Measurements from ENCODE around the gene SKAP1. TPM values are rescaled to one million over a fixed set of nuclear protein-coding genes. Genes with fewer than 3 reads are reported as not detected.

SKAP1 gene
- total RNA-seq, 1 experiment from 2014 or later: 4.7 TPM

GRCh38 chr17:48148854-48149786, 280.9 kb downstream of the SKAP1 start:
- no peak for DNase-seq (ENCODE audit: low spot score)

- no peak for DNase-seq (ENCODE audit: low spot score)
These were observed 281.8 kb downstream of the SKAP1 start for GRCh38 chr17:48148029-48148770.

- DNase-seq (ENCODE audit: low spot score): no peak
These were observed 284.8 kb downstream of the SKAP1 start for GRCh38 chr17:48144976-48145798.

GRCh38 chr17:48144231-48144630, 285.8 kb downstream of the SKAP1 start:
- DNase-seq (ENCODE audit: low spot score): no peak

GRCh38 chr17:48143629-48144028, 286.4 kb downstream of the SKAP1 start:
- DNase-seq (ENCODE audit: low spot score): no peak

- no peak for DNase-seq (ENCODE audit: low spot score)
These were observed 290.1 kb downstream of the SKAP1 start for GRCh38 chr17:48139944-48140343.

GRCh38 chr17:48137656-48138055, 292.4 kb downstream of the SKAP1 start:
- no peak for DNase-seq (ENCODE audit: low spot score)

GRCh38 chr17:48134912-48135480, 295.0 kb downstream of the SKAP1 start:
- DNase-seq (ENCODE audit: low spot score): no peak

- no peak for DNase-seq (ENCODE audit: low spot score)
These were observed 297.6 kb downstream of the SKAP1 start for GRCh38 chr17:48132385-48132784.

GRCh38 chr17:48131216-48131824, 298.7 kb downstream of the SKAP1 start:
- DNase-seq (ENCODE audit: low spot score): peak; percentile 87

GRCh38 chr17:48129981-48130380, 300.0 kb downstream of the SKAP1 start:
- DNase-seq (ENCODE audit: low spot score): no peak

GRCh38 chr17:48128400-48128799, 301.6 kb downstream of the SKAP1 start:
- DNase-seq (ENCODE audit: low spot score): no peak

- DNase-seq (ENCODE audit: low spot score): peak; percentile 78
These were observed 302.5 kb downstream of the SKAP1 start for GRCh38 chr17:48127371-48128051.

GRCh38 chr17:48126532-48126850, 303.5 kb downstream of the SKAP1 start:
- DNase-seq (ENCODE audit: low spot score): no peak

- DNase-seq (ENCODE audit: low spot score): no peak
These were observed 304.0 kb downstream of the SKAP1 start for GRCh38 chr17:48125829-48126531.

GRCh38 chr17:48123776-48124388, 306.1 kb downstream of the SKAP1 start:
- no peak for DNase-seq (ENCODE audit: low spot score)

GRCh38 chr17:48123111-48123510, 306.9 kb downstream of the SKAP1 start:
- no peak for DNase-seq (ENCODE audit: low spot score)

- no peak for DNase-seq (ENCODE audit: low spot score)
These were observed 307.4 kb downstream of the SKAP1 start for GRCh38 chr17:48122665-48123045.

GRCh38 chr17:48121923-48122664, 307.9 kb downstream of the SKAP1 start:
- no peak for DNase-seq (ENCODE audit: low spot score)
